SK-N-MC (cell line): ENCODE data around the gene FAR2.

Experiments
- EZH2 ChIP-seq: fragments of 200-600 bp; sonication (generic); IDR thresholded peaks from one replicate; pipeline ENCODE4 v1.6.1; 2017; ENCODE audit warnings: antibody characterized with exemption
- FOXP2 ChIP-seq: optimal IDR thresholded peaks from 2 replicates; pipeline ENCODE3; 2011; ENCODE audit warnings: mild to moderate bottlenecking, moderate library complexity; ENCODE audit not compliant: insufficient read depth; ENCODE audit errors: extremely low read length, control extremely low read depth
- POLR2AphosphoS5 ChIP-seq: IDR thresholded peaks from 2 replicates; pipeline ENCODE4 v1.6.1; 2012; ENCODE audit warnings: mild to moderate bottlenecking, low read depth, low read length, borderline replicate concordance

DNA sequence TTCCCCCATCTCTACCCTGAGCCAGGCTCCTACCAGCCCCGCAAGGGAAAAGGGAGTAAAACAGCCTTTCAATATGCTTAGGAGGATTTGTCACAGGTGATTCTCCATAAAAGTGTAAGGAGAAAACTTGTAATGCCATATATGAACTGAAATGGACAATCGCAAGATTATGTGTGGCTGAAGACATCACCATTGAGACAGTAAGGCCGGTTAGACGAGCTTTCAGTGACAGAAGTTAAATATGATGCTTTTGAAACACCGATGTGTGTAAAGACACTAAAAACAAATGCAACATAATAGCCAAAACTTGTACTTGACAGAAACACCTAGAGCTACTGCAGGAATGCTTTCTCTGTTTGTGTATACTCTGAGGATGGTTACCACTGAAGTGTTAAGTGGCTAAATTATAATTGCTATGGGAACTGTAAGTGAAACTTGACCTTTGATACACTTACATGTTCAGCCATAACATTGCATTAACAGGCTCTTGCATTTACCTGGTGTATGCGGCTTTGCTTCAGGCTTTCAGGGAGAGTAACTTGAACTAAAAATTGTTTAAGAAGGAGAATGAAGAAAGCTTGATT lies 42.3 kb downstream of the FAR2 start:
- TF ChIP-seq POLR2AphosphoS5, result no peak
- TF ChIP-seq EZH2, result no peak
- no peak for TF ChIP-seq FOXP2
